ENCODE measurements around the gene TUBGCP2.

DNA sequence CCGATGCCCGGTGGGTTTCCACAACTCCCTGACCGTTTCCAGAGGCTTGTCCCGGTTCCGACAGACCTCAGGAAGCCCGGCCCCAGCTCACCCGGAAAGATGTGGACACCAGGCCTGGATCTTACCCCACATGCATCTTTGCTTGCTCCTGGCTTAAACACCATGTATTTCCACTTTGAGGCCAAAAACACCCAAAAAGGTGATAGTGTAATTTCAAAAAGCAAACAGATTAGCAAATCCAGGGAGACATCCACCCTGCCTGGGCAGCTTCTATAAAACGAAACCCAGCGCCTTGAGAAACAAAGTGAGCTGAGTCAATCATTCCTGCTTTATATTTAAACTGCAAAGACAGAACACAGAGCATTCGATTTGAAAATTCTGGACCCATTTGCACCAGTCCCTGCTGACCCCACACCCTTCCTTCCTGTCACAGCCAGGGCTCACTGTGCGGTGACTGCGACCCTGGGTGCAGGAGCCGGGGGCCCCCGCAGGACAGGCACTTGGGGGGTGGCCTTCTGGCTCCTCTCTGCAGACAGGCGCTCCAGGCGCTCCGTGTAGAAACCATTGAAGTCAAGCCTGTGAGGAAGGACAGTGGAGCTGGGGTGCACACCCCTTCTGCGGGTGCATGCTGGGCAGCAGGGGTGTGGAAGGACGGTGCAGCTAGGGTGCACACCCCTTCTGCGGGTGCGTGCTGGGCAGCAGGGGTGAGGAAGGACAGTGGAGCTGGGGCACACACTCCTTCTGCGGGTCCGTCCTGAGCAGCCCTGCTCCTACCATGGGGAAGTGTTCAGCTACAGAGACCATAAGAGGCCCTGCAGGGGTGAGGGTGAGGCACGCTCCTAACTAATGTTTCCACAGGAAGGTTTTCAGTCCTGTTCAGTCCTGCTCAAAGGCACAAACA, 29.1 kb downstream of the TUBGCP2 start:
- no peak for TF ChIP-seq CTCF (IDR thresholded peaks at IDR 0.05; ENCODE audit: insufficient read depth, low read depth, low read length)
- no peak for TF ChIP-seq EZH2 (IDR thresholded peaks at IDR 0.05; ENCODE audit: insufficient read depth, low read length)
